GM08714 (cell line): ENCODE measurements around the gene ITGAD.
"Not testable (repeated sequence)": the region's sequence is repeated elsewhere in the genome, so short reads cannot be mapped to it uniquely, and the experiment has no call there.

ENCODE experiments used
- H3K4me3 ChIP-seq: fragments of 200-500 bp; sonication (Bioruptor generic); 2 replicates; pipeline ENCODE4 v1.5.1; 2014; ENCODE audit warnings: mild to moderate bottlenecking, low read length, inconsistent platforms
- ZNF274 ChIP-seq: IDR thresholded peaks from 2 replicates; pipeline ENCODE4 v1.6.1; 2012; ENCODE audit warnings: mild to moderate bottlenecking, low read depth, low read length

Gene ITGAD

GRCh38 chr16:31409433-31409832 lies 16.3 kb downstream of the ITGAD start:
- TF ChIP-seq ZNF274, result no peak
- H3K4me3 ChIP-seq, result no peak overlapping the region

GRCh38 chr16:31410082-31410481 lies 16.9 kb downstream of the ITGAD start:
- TF ChIP-seq ZNF274, result no peak
- no peak overlapping the region for H3K4me3 ChIP-seq

- TF ChIP-seq ZNF274, result no peak
Measured at GRCh38 chr16:31411024-31411844, 18.1 kb downstream of the ITGAD start.

GRCh38 chr16:31412750-31413149 lies 19.6 kb downstream of the ITGAD start:
- no peak overlapping the region for H3K4me3 ChIP-seq
- no peak for TF ChIP-seq ZNF274

More at GRCh38 chr16:31411024-31411844, 18.1 kb downstream of the ITGAD start:
- H3K4me3 ChIP-seq, result no peak overlapping the region

- TF ChIP-seq ZNF274, result no peak
- no peak overlapping the region for H3K4me3 ChIP-seq
Measured at GRCh38 chr16:31413381-31413780, 20.2 kb downstream of the ITGAD start.

GRCh38 chr16:31413943-31414342 lies 20.8 kb downstream of the ITGAD start:
- TF ChIP-seq ZNF274, result no peak
- no peak overlapping the region for H3K4me3 ChIP-seq

GRCh38 chr16:31414706-31415105 lies 21.6 kb downstream of the ITGAD start:
- no peak for TF ChIP-seq ZNF274
- no peak overlapping the region for H3K4me3 ChIP-seq

- no peak for TF ChIP-seq ZNF274
- H3K4me3 ChIP-seq, result no peak overlapping the region
Measured at GRCh38 chr16:31416371-31416770, 23.2 kb downstream of the ITGAD start.

GRCh38 chr16:31417036-31417435 lies 23.9 kb downstream of the ITGAD start:
- H3K4me3 ChIP-seq, result not testable (repeated sequence)

- TF ChIP-seq ZNF274, result no peak
- no peak overlapping the region for H3K4me3 ChIP-seq
Measured at GRCh38 chr16:31417916-31418315, 24.8 kb downstream of the ITGAD start.

- H3K4me3 ChIP-seq, result no peak overlapping the region
- TF ChIP-seq ZNF274, result no peak
Measured at GRCh38 chr16:31420037-31420436, 26.9 kb downstream of the ITGAD start.

- peak; percentile 55 for TF ChIP-seq ZNF274
- no peak overlapping the region for H3K4me3 ChIP-seq
Measured at GRCh38 chr16:31421587-31421986, 28.5 kb downstream of the ITGAD start.

- no peak overlapping the region for H3K4me3 ChIP-seq
Measured at GRCh38 chr16:31423241-31423640, 30.1 kb downstream of the ITGAD start.

GRCh38 chr16:31423801-31424200 lies 30.7 kb downstream of the ITGAD start:
- H3K4me3 ChIP-seq, result no peak overlapping the region
- TF ChIP-seq ZNF274, result no peak

More at GRCh38 chr16:31423241-31423640, 30.1 kb downstream of the ITGAD start:
- no peak for TF ChIP-seq ZNF274

GRCh38 chr16:31427441-31428278 lies 34.5 kb downstream of the ITGAD start:
- no peak for TF ChIP-seq ZNF274
- no peak overlapping the region for H3K4me3 ChIP-seq
